Fibroblast of skin of scalp (primary cell): ENCODE data around the gene ABCC6.
"Not testable (repeated sequence)": the region's sequence is repeated elsewhere in the genome, so short reads cannot be mapped to it uniquely, and the experiment has no call there.

ENCODE experiments used
- DNase-seq: peaks from one replicate; pipeline ENCODE4 v3.0.0-alpha.2; 2013

Gene ABCC6

GRCh38 chr16:16189842-16190241, 33.5 kb downstream of the ABCC6 start:
- DNase-seq, result no peak

GRCh38 chr16:16188827-16189226, 34.5 kb downstream of the ABCC6 start:
- DNase-seq, result no peak

- DNase-seq, result no peak
Measured at GRCh38 chr16:16186820-16187219, 36.5 kb downstream of the ABCC6 start.

GRCh38 chr16:16185095-16185494, 38.2 kb downstream of the ABCC6 start:
- no peak for DNase-seq

GRCh38 chr16:16184594-16184993, 38.7 kb downstream of the ABCC6 start:
- no peak for DNase-seq

- DNase-seq, result no peak
Measured at GRCh38 chr16:16183562-16183961, 39.7 kb downstream of the ABCC6 start.

- DNase-seq, result no peak
Measured at GRCh38 chr16:16182918-16183317, 40.4 kb downstream of the ABCC6 start.

GRCh38 chr16:16181748-16182147, 41.5 kb downstream of the ABCC6 start:
- DNase-seq, result not testable (repeated sequence)

GRCh38 chr16:16178455-16179162, 44.7 kb downstream of the ABCC6 start:
- no peak for DNase-seq

- DNase-seq, result no peak
Measured at GRCh38 chr16:16176328-16176727, 47.0 kb downstream of the ABCC6 start.

GRCh38 chr16:16175296-16175695, 48.0 kb downstream of the ABCC6 start:
- DNase-seq, result no peak

- no peak for DNase-seq
Measured at GRCh38 chr16:16172991-16173390, 50.3 kb downstream of the ABCC6 start.

- DNase-seq, result no peak
Measured at GRCh38 chr16:16171332-16171919, 51.9 kb downstream of the ABCC6 start.

GRCh38 chr16:16169615-16170014, 53.7 kb downstream of the ABCC6 start:
- DNase-seq, result no peak

GRCh38 chr16:16168431-16168830, 54.9 kb downstream of the ABCC6 start:
- DNase-seq, result no peak

- no peak for DNase-seq
Measured at GRCh38 chr16:16167927-16168326, 55.4 kb downstream of the ABCC6 start.

GRCh38 chr16:16166949-16167348, 56.3 kb downstream of the ABCC6 start:
- no peak for DNase-seq

GRCh38 chr16:16166085-16166484, 57.2 kb downstream of the ABCC6 start:
- no peak for DNase-seq

GRCh38 chr16:16164243-16164642, 59.1 kb downstream of the ABCC6 start:
- DNase-seq, result no peak

- no peak for DNase-seq
Measured at GRCh38 chr16:16163571-16163970, 59.7 kb downstream of the ABCC6 start.

- no peak for DNase-seq
Measured at GRCh38 chr16:16163109-16163508, 60.2 kb downstream of the ABCC6 start.

GRCh38 chr16:16162591-16162990, 60.7 kb downstream of the ABCC6 start:
- no peak for DNase-seq

- DNase-seq, result not testable (repeated sequence)
Measured at GRCh38 chr16:16161840-16162239, 61.5 kb downstream of the ABCC6 start.

GRCh38 chr16:16161319-16161718, 62.0 kb downstream of the ABCC6 start:
- DNase-seq, result no peak

GRCh38 chr16:16159662-16160061, 63.6 kb downstream of the ABCC6 start:
- DNase-seq, result no peak
